ENCODE results near the gene ASB7. TPM values are rescaled to one million over a fixed set of nuclear protein-coding genes. Genes with fewer than 3 reads are reported as not detected.

The ASB7 gene
- total RNA-seq, 1 experiment from 2014 or later, result 14.5 TPM

- ChIA-PET CTCF (no interaction called here), POLR2A (ENCODE audit: low non-redundant PET) (no interaction called here)
- no peak overlapping the region for H3K4me3 ChIP-seq (ENCODE audit: low read depth, low read length, poor library complexity, severe bottlenecking)
- intact Hi-C loops (cut with micrococcal nuclease; ENCODE audit: unreplicated experiment), result no loop called here
- DNase-seq (ENCODE audit: low spot score), result no peak
- BruUV-seq (replicated peaks), result no TSS peak
- no peaks in the 10 kb centered on the region for H3K9me3 ChIP-seq (ENCODE audit: low read depth, low read length, poor library complexity, severe bottlenecking)
- no peak for TF ChIP-seq EZH2 (IDR thresholded peaks at IDR 0.05; ENCODE audit: borderline replicate concordance, low read depth, low read length, poor library complexity, severe bottlenecking)
- no peak for TF ChIP-seq CTCF (conservative IDR thresholded peaks at IDR 0.05; ENCODE audit: low read depth, low read length)
- no peaks in the 10 kb centered on the region for H3K27me3 ChIP-seq (replicated peaks; ENCODE audit: insufficient read depth, low read depth, low read length, poor library complexity)
- no peaks in the 10 kb centered on the region for H3K36me3 ChIP-seq (ENCODE audit: insufficient read depth, low read length, poor library complexity, severe bottlenecking)
- no peak overlapping the region for H3K27ac ChIP-seq (ENCODE audit: low read depth, low read length, poor library complexity, severe bottlenecking)
- no peaks in the 10 kb centered on the region for H3K4me1 ChIP-seq (ENCODE audit: insufficient read depth, low read length, poor library complexity, severe bottlenecking)
These were observed 6.4 kb upstream of the ASB7 start for GRCh38 chr15:100595964-100596363.

DNA sequence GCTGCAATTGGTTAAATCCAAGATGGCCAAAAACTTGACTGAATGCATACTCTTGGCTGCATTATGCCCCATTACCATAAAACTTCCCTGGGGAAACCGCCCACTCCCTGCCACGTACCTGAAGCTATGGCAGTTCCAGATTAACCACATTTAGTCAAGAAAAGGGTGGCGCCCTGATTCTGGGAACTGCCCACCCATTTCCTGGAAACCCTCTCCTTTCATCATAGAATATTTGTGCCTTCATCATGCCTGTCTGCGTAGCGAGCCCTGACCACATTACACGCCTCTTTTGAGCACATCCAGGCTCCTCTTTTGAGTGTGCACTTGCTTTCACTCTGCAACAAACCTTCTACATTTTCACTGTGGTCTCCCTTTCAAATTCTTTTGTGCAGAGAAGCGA lies 5.6 kb upstream of the ASB7 start:
- Histone ChIP-seq H3K27ac (ENCODE audit: low read depth, low read length, poor library complexity, severe bottlenecking) (no peak overlapping the region), H3K27me3 (replicated peaks; ENCODE audit: insufficient read depth, low read depth, low read length, poor library complexity) (no peaks in the 10 kb centered on the region), H3K36me3 (ENCODE audit: insufficient read depth, low read length, poor library complexity, severe bottlenecking) (no peaks in the 10 kb centered on the region), H3K9me3 (ENCODE audit: low read depth, low read length, poor library complexity, severe bottlenecking) (no peaks in the 10 kb centered on the region), H3K4me1 (ENCODE audit: insufficient read depth, low read length, poor library complexity, severe bottlenecking) (no peaks in the 10 kb centered on the region), H3K4me3 (ENCODE audit: low read depth, low read length, poor library complexity, severe bottlenecking) (no peak overlapping the region)
- POLR2A ChIA-PET (ENCODE audit: low non-redundant PET), result no interaction called here
- TF ChIP-seq CTCF (conservative IDR thresholded peaks at IDR 0.05; ENCODE audit: low read depth, low read length), result no peak
- TF ChIP-seq EZH2 (IDR thresholded peaks at IDR 0.05; ENCODE audit: borderline replicate concordance, low read depth, low read length, poor library complexity, severe bottlenecking), result no peak
- CTCF ChIA-PET, result no interaction called here
- no TSS peak for BruUV-seq (replicated peaks)
- intact Hi-C loops (cut with micrococcal nuclease; ENCODE audit: unreplicated experiment), result no loop called here
- DNase-seq (ENCODE audit: low spot score), result peak; percentile 13

- no peak overlapping the region for H3K27ac ChIP-seq (ENCODE audit: low read depth, low read length, poor library complexity, severe bottlenecking)
- no peaks in the 10 kb centered on the region for H3K9me3 ChIP-seq (ENCODE audit: low read depth, low read length, poor library complexity, severe bottlenecking)
- no peaks in the 10 kb centered on the region for H3K4me1 ChIP-seq (ENCODE audit: insufficient read depth, low read length, poor library complexity, severe bottlenecking)
- intact Hi-C loops (cut with micrococcal nuclease; ENCODE audit: unreplicated experiment), result no loop called here
- TF ChIP-seq EZH2 (IDR thresholded peaks at IDR 0.05; ENCODE audit: borderline replicate concordance, low read depth, low read length, poor library complexity, severe bottlenecking) (no peak), CTCF (conservative IDR thresholded peaks at IDR 0.05; ENCODE audit: low read depth, low read length) (no peak)
- BruUV-seq (replicated peaks), result no TSS peak
- ChIA-PET CTCF (no interaction called here), POLR2A (ENCODE audit: low non-redundant PET) (no interaction called here)
- DNase-seq (ENCODE audit: low spot score), result no peak
- no peaks in the 10 kb centered on the region for H3K27me3 ChIP-seq (replicated peaks; ENCODE audit: insufficient read depth, low read depth, low read length, poor library complexity)
- H3K36me3 ChIP-seq (ENCODE audit: insufficient read depth, low read length, poor library complexity, severe bottlenecking), result no peaks in the 10 kb centered on the region
- H3K4me3 ChIP-seq (ENCODE audit: low read depth, low read length, poor library complexity, severe bottlenecking), result no peak overlapping the region
These were observed 4.5 kb upstream of the ASB7 start for GRCh38 chr15:100597862-100598261.

Data from A673 (cell line).